Heart right ventricle (tissue), 16 donors: ENCODE data around the gene HACL1. TPM values are rescaled to one million over a fixed set of nuclear protein-coding genes. Genes with fewer than 3 reads are reported as not detected.

Source experiments
- ATAC-seq, 8 donors: fragments of 200-7000 bp; cut with Tn5 transposase; one replicate each; pipeline ENCODE4 v1.9.1; 2020; ENCODE audit warnings: mild to moderate bottlenecking in 8 of 8, moderate library complexity in 8 of 8, moderate number of reproducible peaks in 1 of 8
- DNase-seq, 2 donors: peaks; one replicate each; pipeline ENCODE4 v3.0.0-alpha.2; 2020
- H3K27ac ChIP-seq, 10 donors: fragments of 200-600 bp; sonication (generic) in 2 of 10; one replicate each; pipeline versions ENCODE4 v1.5.0 to v1.8.0; 2020 to 2022; ENCODE audit warnings: mild to moderate bottlenecking in 3 of 10
- H3K27me3 ChIP-seq, 7 donors: fragments of 200-600 bp; one replicate each; pipeline ENCODE4 v1.8.0; 2021 to 2022; ENCODE audit warnings: mild to moderate bottlenecking in 2 of 7
- H3K36me3 ChIP-seq, 9 donors: fragments of 200-600 bp; sonication (generic) in 1 of 9; one replicate each; pipeline versions ENCODE4 v1.5.0 to v1.8.0; 2020 to 2022; ENCODE audit warnings: mild to moderate bottlenecking in 2 of 9
- H3K4me1 ChIP-seq, 9 donors: fragments of 200-600 bp; sonication (generic) in 1 of 9; one replicate each; pipeline versions ENCODE4 v1.5.0 to v1.8.0; 2020 to 2022; ENCODE audit warnings: mild to moderate bottlenecking in 4 of 9
- H3K4me3 ChIP-seq, 10 donors: fragments of 200-600 bp; sonication (generic) in 2 of 10; one replicate each; pipeline versions ENCODE4 v1.5.0 to v1.8.0; 2020 to 2022; ENCODE audit warnings: mild to moderate bottlenecking in 7 of 10, moderate library complexity in 2 of 10
- H3K9me3 ChIP-seq, 11 donors: fragments of 200-600 bp in 10 of 11; sonication (generic) in 2 of 11; one replicate each; pipeline versions ENCODE4 v1.5.0 to v1.8.0; 2013 to 2022; ENCODE audit warnings: mild to moderate bottlenecking in 2 of 11, control low read depth in 1 of 11, moderate library complexity in 1 of 11
- WGBS, 2 donors: extraction: QIAGEN DNeasy Blood & Tissue Kit; methylation state at CpG; one replicate each; pipeline ENCODE4 v1.1.7; 2013; ENCODE audit warnings: inconsistent platforms in 1 of 2; 5-methylcytosine and 5-hydroxymethylcytosine counted together
- intact Hi-C, 10 donors: fragments of 100-400 bp; cut with DNase I; formaldehyde crosslinking; loops; one replicate each; pipeline versions ENCODE4 v1.11.1 to v1.14.2; 2022
- long read RNA-seq, 3 donors: library from polyadenylated mRNA; unstranded; transcript quantifications; one replicate each; pipeline ENCODE4 v2.0.0, GENCODE V29; 2020 to 2021
- polyA plus RNA-seq, 2 donors: library from polyadenylated mRNA; stranded (reverse); fragments of 200-250 nt; gene quantifications; one replicate each; pipeline ENCODE4 v1.2.3, GENCODE V29; 2013
- total RNA-seq, 10 donors: library from RNA; stranded (reverse); fragmentation: NEBNext Ultra II Directional in 3 of 10; extraction: Animal tissue kit (Norgen Biotek cat#: 25700) in 3 of 10; gene quantifications; one replicate each; pipeline versions ENCODE4 v1.2.1 to v1.2.4, GENCODE V29; 2021 to 2023
- TF ChIP-seq, protein P1 (sequence below), 9 donors: fragments of 200-600 bp; sonication (generic) in 2 of 9; IDR thresholded peaks; one replicate each; pipeline versions ENCODE4 v1.5.0 to v1.8.0; 2021 to 2022; ENCODE audit warnings: antibody characterized with exemption in 9 of 9, mild to moderate bottlenecking in 5 of 9, moderate library complexity in 1 of 9
- donor health status: Arrhythmogenic right ventricular cardiomyopathy.
- donor health status: ischemic (EF 13 %, LVEDD 7.1; RV severe dilation, severe dysfunction).
- donor health status: healthy with polysubstance abuse.
- donor health status: DM: no; HTN: yes; CAD: no.
- donor health status: DM: no; HTN: no; CAD: no.
- donor health status: ischemic (EF 25% LVEDD 6.9; RV normal size, moderate dysfunction).
- donor health status: ischemic (EF 25% LVEDD 5.7; RV mildly dilated, moderate dysfunction).
- donor health status: healthy.
- donor health status: DM: yes; HTN: yes; CAD: no.
- donor health status: Ischemic cardiomyopathy.
- donor health status: ischemic (EF 35%, LVEDD 5.7; RV mildly dilated, moderate dysfunction).
- donor health status: nonischemic (EF 11% LVEDD 7.7; RV severe dilation, severe dysfunction).
- donor health status: DM: yes; HTN: yes; CAD: no.
- donor health status: PGD.
- donor health status: ischemic (EF 29% LVEDD 5.4; RV normal size, mild dysfunction).
- donor health status: nonischemic (EF 23%, LVEDD 6.1; RV moderate dilation, normal function).

The HACL1 gene
- total RNA-seq, result 10 to 100 TPM; 12.4 to 20.5 (median 14.1) TPM
- 10 to 100 TPM in 1 of 2 donors, 1 to 10 TPM in 1; 7.5 to 11.1 TPM for polyA plus RNA-seq
- long read RNA-seq, donor 1, transcript HACL1-201 (17 exons, 2,266 nt), result major isoform, 9 of 16 reads
- long read RNA-seq, donor 1, partial matches to known transcripts, result 0 of 16 reads
- long read RNA-seq, donor 1, other reads (novel, unspliced or antisense), result 5 of 16 reads
- long read RNA-seq, donor 2, transcript HACL1-201 (17 exons, 2,266 nt), result major isoform, 20 of 25 reads
- long read RNA-seq, donor 2, partial matches to known transcripts, result 0 of 25 reads
- long read RNA-seq, donor 2, other reads (novel, unspliced or antisense), result 5 of 25 reads
- long read RNA-seq, donor 3, transcript HACL1-201 (17 exons, 2,266 nt), result major isoform, 21 of 28 reads
- long read RNA-seq, donor 3, partial matches to known transcripts, result 2 of 28 reads
- long read RNA-seq, donor 3, other reads (novel, unspliced or antisense), result 4 of 28 reads

DNA sequence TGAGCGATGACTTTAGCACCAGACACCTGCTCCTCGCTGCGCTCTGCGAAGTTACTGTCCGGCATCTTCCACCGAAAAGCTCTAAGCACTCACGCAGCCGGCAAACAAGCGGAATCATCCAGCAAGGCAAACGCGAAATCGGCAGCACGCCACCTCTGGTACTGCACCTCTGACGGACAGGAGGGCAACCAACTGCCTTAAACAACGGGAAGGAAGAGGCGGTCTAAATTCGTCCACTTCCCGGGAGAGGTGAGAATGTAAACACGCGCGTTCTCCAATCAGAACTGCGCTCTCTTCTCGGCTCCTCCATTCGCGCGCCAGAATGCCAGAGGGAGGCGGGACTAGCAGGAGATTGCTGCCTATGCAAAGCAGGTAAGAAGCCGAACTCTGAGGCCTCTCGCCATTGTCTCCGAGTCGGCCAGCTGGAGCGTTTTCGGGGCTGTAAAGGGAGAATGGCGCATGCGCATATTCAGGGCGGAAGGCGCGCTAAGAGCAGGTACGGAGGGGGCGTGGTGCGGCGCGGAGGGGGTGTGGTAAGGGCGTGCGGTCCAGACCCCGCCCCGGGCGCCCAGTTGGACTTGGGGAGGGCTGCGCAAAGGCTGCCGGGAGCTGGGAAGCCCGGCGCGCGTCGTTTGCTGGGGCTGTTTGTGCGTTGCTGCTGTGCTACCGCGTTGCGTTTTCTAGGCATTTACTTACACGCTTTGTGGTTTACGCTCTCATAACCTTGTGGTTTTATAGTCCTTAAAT, at the start of gene HACL1, which contains the start of gene BTD:
Gene HACL1, minus strand, starts transcription at position 171 of the 747 bp plus-strand sequence. Its CDS starts 106 bp downstream, at position 65.
Gene BTD, plus strand, starts transcription at position 347 of the 747 bp plus-strand sequence. CDS start 33,695 bp downstream, outside the sequence.
- ATAC-seq, result peak; percentile 96 to 99 (median 98)
- 0 to 1% methylated on average over 61 of the region's 61 CpGs for WGBS, 2 donors
- peaks cover 0 to 44% (median 19%) of the 10 kb centered on the region in 9 donors for H3K36me3 ChIP-seq

DNA sequence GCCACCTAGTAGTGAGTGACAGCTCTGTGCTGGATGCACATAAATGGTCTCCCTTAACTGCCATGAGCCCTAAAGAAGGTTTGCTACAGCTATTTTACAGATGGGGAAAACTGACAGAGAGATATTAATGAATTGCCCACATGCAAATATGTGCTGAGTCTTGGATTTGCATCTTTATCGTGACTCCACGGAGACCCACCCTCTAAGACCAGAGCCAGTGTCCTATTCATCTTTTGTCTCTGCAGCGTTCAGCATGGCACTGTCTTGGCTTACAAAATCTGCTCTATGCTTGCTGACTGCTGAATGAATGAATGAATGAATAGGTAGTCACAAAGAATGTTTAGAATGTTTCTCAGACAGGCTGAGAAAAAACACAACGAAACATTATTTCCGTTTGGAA, 48.5 kb upstream of the HACL1 start:
- Histone ChIP-seq H3K27me3 (no peaks in the 10 kb centered on the region), H3K4me1 (peaks cover 6 to 35% (median 25%) of the 10 kb centered on the region in 9 donors), H3K27ac (no peak overlapping the region), H3K4me3 (no peak overlapping the region), H3K36me3 (peaks cover 0 to 4% (median 0%) of the 10 kb centered on the region in 9 donors), H3K9me3 (peaks cover 0 to under 1% (median 0%) of the 10 kb centered on the region in 11 donors)
- no peak for ATAC-seq
- TF ChIP-seq, protein P1, sequence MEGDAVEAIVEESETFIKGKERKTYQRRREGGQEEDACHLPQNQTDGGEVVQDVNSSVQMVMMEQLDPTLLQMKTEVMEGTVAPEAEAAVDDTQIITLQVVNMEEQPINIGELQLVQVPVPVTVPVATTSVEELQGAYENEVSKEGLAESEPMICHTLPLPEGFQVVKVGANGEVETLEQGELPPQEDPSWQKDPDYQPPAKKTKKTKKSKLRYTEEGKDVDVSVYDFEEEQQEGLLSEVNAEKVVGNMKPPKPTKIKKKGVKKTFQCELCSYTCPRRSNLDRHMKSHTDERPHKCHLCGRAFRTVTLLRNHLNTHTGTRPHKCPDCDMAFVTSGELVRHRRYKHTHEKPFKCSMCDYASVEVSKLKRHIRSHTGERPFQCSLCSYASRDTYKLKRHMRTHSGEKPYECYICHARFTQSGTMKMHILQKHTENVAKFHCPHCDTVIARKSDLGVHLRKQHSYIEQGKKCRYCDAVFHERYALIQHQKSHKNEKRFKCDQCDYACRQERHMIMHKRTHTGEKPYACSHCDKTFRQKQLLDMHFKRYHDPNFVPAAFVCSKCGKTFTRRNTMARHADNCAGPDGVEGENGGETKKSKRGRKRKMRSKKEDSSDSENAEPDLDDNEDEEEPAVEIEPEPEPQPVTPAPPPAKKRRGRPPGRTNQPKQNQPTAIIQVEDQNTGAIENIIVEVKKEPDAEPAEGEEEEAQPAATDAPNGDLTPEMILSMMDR (IDR thresholded peaks at IDR 0.05), result no peak
- intact Hi-C loops, result loop anchor here in 1 of 10 donors (10.0 kb wide), 1 partner anchor 155 kb away; no protein-coding TSS in a partner anchor
- 92 to 97% methylated on average over 5 of the region's 5 CpGs for WGBS, 2 donors
- no peak for DNase-seq

More for the DNA sequence above, at the start of gene HACL1, which contains the start of gene BTD:
- H3K27me3 ChIP-seq, result no peaks in the 10 kb centered on the region
- peak; percentile 94 to 97 for DNase-seq
- peaks cover 0 to 28% (median 18%) of the 10 kb centered on the region in 9 donors for H3K4me1 ChIP-seq
- intact Hi-C loops, result no loop called here
- TF ChIP-seq, protein P1 (IDR thresholded peaks at IDR 0.05), result peak in 5 of 9 donors; percentile 24 to 48 (median 42)
- peak within 1 kb of the TSS; percentile 60 to 96 (median 75) for H3K4me3 ChIP-seq
- no peaks in the 10 kb centered on the region for H3K9me3 ChIP-seq
- peak within 1 kb of the TSS; percentile 48 to 91 (median 84) for H3K27ac ChIP-seq

DNA sequence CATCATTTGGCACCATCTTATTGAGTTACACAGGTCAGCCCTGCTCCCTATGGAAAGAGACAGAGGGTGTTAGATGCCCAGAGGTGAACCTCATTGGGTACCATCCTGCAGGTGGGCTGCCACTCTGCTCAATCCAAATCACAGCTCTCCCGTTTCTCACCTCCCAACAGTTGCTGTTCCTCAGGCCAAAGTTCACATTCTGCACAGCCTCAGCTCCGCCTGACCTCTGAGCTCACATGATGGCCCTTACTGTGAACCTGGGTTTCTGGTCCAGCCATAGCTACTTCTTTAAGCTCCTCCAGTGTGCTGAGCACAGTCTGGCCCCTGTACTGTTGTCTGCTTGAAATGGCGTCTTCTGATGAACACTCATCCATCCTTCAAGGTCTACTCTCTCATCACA, 48.0 kb upstream of the HACL1 start:
- Histone ChIP-seq H3K36me3 (peaks cover 0 to 10% (median 0%) of the 10 kb centered on the region in 9 donors), H3K4me3 (no peak overlapping the region), H3K9me3 (no peaks in the 10 kb centered on the region), H3K27ac (no peak overlapping the region), H3K4me1 (peaks cover 6 to 35% (median 25%) of the 10 kb centered on the region in 9 donors), H3K27me3 (no peaks in the 10 kb centered on the region)
- DNase-seq (no peak), ATAC-seq (peak in 1 of 8 donors; percentile 21)
- intact Hi-C loops, result loop anchor here in 1 of 10 donors (10.0 kb wide), 1 partner anchor 155 kb away; no protein-coding TSS in a partner anchor
- TF ChIP-seq, protein P1 (IDR thresholded peaks at IDR 0.05), result no peak
- WGBS, 2 donors, result 98% methylated on average over 3 of the region's 3 CpGs
